Effector memory CD8-positive, alpha-beta T cell (primary cell): ENCODE data around the gene MACROD2.
"Not testable (repeated sequence)": the region's sequence is repeated elsewhere in the genome, so short reads cannot be mapped to it uniquely, and the experiment has no call there.

ENCODE experiments used
- ATAC-seq: fragments of 150-1000 bp; cut with Tn5 transposase; replicated peaks from 2 replicates; pipeline ENCODE4 v1.10.0; 2021; ENCODE audit warnings: mild to moderate bottlenecking, moderate library complexity
- DNase-seq, 3 experiments: peaks; one replicate each; pipeline ENCODE4 v3.0.0; 2021
- H3K27ac Mint-ChIP-seq, 2 donors: one replicate each; pipeline ENCODE4 v1.8.0; 2022; ENCODE audit warnings: mild to moderate bottlenecking in 2 of 2, mixed read lengths in 2 of 2, moderate library complexity in 2 of 2
- H3K27me3 Mint-ChIP-seq, 2 donors: one replicate each; pipeline ENCODE4 v1.8.0; 2022; ENCODE audit warnings: mixed read lengths in 2 of 2
- H3K36me3 Mint-ChIP-seq: one replicate; pipeline ENCODE4 v1.8.0; 2022; ENCODE audit warnings: mild to moderate bottlenecking, moderate library complexity, mixed read lengths; ENCODE audit not compliant: insufficient read depth
- H3K4me1 Mint-ChIP-seq, 2 donors: one replicate each; pipeline ENCODE4 v1.8.0; 2022; ENCODE audit warnings: low read depth in 2 of 2, mixed read lengths in 2 of 2
- H3K4me3 Mint-ChIP-seq, 2 donors: one replicate each; pipeline ENCODE4 v1.8.0; 2022; ENCODE audit warnings: mild to moderate bottlenecking in 2 of 2, mixed read lengths in 2 of 2, moderate library complexity in 2 of 2
- H3K9me3 Mint-ChIP-seq, 2 donors: one replicate each; pipeline ENCODE4 v1.8.0; 2022; ENCODE audit warnings: mixed read lengths in 2 of 2

The MACROD2 gene

DNA sequence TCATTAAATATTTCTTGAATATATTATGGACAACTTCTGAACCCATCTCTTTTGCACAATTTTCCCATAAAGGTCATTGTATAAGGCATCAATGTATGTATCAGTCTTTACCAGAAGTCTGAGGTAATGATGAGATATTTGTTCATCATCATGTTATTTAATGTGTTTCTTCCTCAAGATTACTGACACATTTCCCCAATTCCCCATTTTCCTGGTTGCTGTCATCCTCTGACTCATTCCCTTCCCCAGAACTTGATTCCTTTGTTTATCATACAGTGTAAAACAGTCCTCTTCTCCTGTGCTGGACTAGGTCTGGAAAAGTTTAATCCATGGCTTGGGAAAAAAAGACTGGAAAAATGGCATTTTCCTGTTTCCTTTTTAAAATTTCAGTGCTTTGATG is 450.0 kb downstream of the MACROD2 start:
- no peak for DNase-seq
- Mint-ChIP-seq H3K4me3 (no peak overlapping the region), H3K4me1 (no peaks in the 10 kb centered on the region), H3K27me3 (no peaks in the 10 kb centered on the region), H3K27ac (no peak overlapping the region), H3K9me3 (peaks cover 12 to 24% of the 10 kb centered on the region in 2 donors), H3K36me3 (no peaks in the 10 kb centered on the region)
- ATAC-seq = no peak

DNA sequence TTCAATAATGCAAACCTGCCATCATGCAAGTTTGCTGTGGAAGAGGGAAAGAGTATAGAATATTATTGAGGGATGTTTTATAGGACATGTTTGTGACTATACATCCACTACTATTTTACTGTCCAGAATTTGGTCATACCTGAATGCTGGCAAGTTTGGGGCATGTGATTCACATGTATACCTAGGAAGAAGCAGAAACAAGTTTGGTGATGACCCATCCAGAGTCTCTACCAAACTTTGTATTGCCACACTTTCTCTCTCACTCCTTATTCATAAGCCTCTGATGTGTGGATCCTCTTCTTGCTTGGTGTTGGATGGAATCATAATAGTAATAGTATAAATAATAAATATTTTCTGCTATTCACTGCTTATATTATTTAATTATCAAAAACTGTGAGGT is 450.6 kb downstream of the MACROD2 start:
- DNase-seq = no peak
- H3K4me3 Mint-ChIP-seq = no peak overlapping the region

DNA sequence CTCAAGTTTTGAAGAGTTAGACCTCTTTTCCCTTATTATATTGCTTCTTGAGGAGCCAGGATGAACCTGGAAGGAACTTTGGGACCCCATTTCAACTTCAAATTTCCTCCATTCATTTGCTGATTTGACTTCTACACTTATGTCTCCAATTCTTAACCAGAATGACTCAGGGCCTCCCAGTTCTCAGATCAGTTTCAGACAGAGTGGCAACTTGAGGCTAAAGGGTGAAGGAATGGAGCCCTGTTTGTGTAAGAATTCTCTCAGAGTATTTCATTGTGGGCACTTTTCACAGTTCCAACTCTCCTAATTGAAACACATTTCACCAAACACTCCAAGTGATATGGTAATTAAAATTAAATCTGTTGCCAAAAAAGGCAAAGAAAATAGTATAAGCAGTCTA is 451.1 kb downstream of the MACROD2 start:
- H3K4me1 Mint-ChIP-seq = no peaks in the 10 kb centered on the region
- no peaks in the 10 kb centered on the region for H3K36me3 Mint-ChIP-seq
- no peaks in the 10 kb centered on the region for H3K27me3 Mint-ChIP-seq
- H3K9me3 Mint-ChIP-seq = peaks cover 12 to 34% of the 10 kb centered on the region in 2 donors
- ATAC-seq = no peak
- H3K4me3 Mint-ChIP-seq = no peak overlapping the region
- no peak overlapping the region for H3K27ac Mint-ChIP-seq
- no peak for DNase-seq

More for the DNA sequence above, 450.6 kb downstream of the MACROD2 start:
- Mint-ChIP-seq H3K27ac (no peak overlapping the region), H3K4me1 (no peaks in the 10 kb centered on the region), H3K9me3 (peaks cover 14 to 30% of the 10 kb centered on the region in 2 donors), H3K36me3 (no peaks in the 10 kb centered on the region), H3K27me3 (no peaks in the 10 kb centered on the region)
- ATAC-seq = no peak

DNA sequence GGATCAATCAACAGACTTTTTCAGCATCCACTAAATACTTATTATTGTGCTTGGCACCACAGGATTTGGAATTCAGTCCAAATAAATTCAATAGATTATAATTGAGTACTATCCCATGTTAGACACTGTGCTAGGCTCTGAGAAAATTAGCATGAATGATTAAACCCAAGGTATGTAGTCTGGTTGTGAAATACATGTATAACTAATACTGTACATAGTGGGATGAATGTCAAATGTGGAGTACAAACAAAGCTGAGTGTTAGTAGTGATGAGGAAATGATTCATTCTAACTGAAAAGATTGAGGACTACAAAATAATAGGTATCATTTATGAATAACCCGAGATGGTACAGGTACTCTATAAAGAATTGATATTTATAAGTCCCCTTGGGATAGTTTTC is 454.0 kb downstream of the MACROD2 start:
- H3K27ac Mint-ChIP-seq = no peak overlapping the region
- H3K4me1 Mint-ChIP-seq = no peaks in the 10 kb centered on the region
- H3K9me3 Mint-ChIP-seq = peaks cover 12 to 34% of the 10 kb centered on the region in 2 donors
- no peak overlapping the region for H3K4me3 Mint-ChIP-seq
- no peak for DNase-seq
- no peaks in the 10 kb centered on the region for H3K27me3 Mint-ChIP-seq
- no peak for ATAC-seq
- no peaks in the 10 kb centered on the region for H3K36me3 Mint-ChIP-seq

DNA sequence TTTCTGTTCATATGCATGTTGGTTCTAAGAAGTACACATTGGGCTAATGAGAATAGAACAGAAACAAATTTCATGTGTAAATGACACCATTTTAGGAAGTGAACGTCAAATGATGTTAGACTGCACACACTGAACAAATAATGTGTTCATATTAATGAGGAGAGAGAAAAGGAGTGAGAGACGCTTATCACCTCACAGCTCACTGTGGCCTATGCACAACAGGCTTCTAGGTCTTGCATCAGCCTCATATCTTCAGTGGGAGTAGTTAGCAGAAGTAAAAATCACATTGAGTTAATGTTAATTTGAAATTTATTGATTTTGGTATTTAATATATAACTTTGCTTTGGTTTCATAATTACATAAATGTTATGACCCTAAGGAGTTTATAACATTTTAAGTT is 454.9 kb downstream of the MACROD2 start:
- Mint-ChIP-seq H3K4me1 (no peaks in the 10 kb centered on the region), H3K9me3 (peaks cover 12 to 25% of the 10 kb centered on the region in 2 donors), H3K36me3 (no peaks in the 10 kb centered on the region), H3K27me3 (no peaks in the 10 kb centered on the region), H3K4me3 (no peak overlapping the region), H3K27ac (no peak overlapping the region)
- DNase-seq = no peak
- no peak for ATAC-seq

DNA sequence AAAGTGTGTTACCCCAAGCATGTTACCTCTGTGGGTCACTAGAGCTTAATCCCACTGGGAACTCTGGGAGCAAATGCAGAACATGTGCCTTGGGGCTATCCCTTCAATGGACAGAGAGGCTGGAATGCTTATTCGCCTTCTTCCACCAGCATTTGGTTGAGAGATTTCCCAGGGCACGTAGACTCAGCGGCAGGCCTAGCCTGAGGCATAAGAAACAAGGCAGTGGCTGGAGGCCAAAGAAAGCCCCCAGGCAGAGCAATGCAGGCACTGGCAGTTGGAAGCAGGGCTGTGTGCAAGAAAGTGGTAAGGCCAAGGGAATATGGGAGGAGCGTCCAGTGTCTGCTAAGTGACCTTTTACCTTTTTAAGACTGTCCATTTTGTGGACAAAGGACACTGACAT is 456.1 kb downstream of the MACROD2 start:
- peaks cover 12 to 25% of the 10 kb centered on the region in 2 donors for H3K9me3 Mint-ChIP-seq
- H3K27ac Mint-ChIP-seq = no peak overlapping the region
- H3K36me3 Mint-ChIP-seq = no peaks in the 10 kb centered on the region
- H3K4me3 Mint-ChIP-seq = no peak overlapping the region
- H3K27me3 Mint-ChIP-seq = no peaks in the 10 kb centered on the region
- no peaks in the 10 kb centered on the region for H3K4me1 Mint-ChIP-seq
- DNase-seq (no peak), ATAC-seq (no peak)

DNA sequence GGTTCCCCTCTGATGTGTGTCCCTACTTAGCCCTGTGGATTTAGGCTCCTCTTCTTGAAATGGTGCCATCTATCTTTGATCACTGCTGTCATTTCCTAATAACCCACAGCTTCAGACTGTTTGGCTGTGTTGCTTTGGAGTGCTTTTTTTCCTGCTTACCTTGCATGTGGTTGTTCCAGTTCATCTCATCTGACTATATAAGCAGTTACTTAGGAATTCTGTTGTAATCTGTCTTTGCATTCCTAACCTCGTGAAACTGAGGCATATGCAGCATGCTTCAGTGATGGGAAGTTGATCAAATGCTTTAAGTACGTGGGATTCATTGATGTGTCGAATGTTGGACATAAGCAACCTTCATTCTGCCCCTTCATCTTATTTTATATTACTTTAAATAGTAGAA is 457.9 kb downstream of the MACROD2 start:
- no peak overlapping the region for H3K4me3 Mint-ChIP-seq
- H3K9me3 Mint-ChIP-seq = peaks cover 8 to 25% of the 10 kb centered on the region in 2 donors
- H3K36me3 Mint-ChIP-seq = no peaks in the 10 kb centered on the region
- H3K27ac Mint-ChIP-seq = no peak overlapping the region
- no peaks in the 10 kb centered on the region for H3K4me1 Mint-ChIP-seq
- DNase-seq (no peak), ATAC-seq (no peak)
- H3K27me3 Mint-ChIP-seq = no peaks in the 10 kb centered on the region

DNA sequence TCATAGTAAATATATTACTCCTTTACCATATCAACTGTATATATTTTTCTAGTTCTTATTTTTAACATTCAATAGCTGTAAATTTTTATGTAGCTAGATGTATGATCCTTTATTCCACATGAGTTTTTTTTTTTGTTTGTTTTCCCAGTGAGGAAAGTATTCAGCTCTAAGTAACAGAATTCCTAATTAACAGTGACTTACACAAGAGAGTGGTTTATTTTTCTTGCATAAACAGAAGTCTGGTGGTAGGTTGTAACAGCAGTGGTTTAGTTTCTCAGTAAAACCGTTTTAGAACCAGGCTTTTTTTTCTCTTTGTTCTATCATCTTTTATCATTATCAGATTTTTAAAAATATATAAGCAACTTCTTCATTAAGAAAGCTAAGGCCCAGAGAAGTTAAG is 459.0 kb downstream of the MACROD2 start:
- Mint-ChIP-seq H3K36me3 (no peaks in the 10 kb centered on the region), H3K27ac (no peak overlapping the region), H3K9me3 (peaks cover 7 to 25% of the 10 kb centered on the region in 2 donors), H3K4me1 (no peaks in the 10 kb centered on the region), H3K27me3 (no peaks in the 10 kb centered on the region), H3K4me3 (no peak overlapping the region)
- DNase-seq (no peak), ATAC-seq (no peak)

DNA sequence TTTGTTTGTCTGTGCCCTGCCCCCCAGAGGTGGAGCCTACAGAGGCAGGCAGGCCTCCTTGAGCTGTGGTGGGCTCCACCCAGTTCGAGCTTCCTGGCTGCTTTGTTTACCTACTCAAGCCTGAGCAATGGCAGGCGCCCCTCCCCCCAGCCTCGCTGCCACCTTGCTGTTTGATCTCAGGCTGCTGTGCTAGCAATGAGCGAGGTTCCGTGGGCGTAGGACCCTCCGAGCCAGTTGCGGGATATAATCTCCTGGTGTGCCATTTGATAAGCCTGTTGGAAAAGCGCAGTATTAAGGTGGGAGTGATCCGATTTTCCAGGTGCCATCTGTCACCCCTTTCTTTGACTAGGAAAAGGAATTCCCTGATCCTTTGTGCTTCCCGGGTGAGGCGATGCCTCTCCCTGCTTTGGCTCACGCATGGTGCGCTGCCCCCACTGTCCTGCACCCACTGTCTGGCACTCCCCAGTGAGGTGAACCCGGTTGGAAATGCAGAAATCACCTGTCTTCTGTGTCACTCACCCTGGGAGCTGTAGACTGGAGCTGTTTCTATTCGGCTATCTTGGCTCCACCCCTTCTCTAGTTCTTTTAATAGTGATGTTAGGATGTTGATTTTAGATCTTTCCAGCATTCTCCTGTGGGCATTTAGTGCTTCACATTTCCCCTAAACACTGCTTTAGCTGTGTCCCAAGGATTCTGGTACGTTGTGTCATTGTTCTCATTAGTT is 471.9 kb downstream of the MACROD2 start:
- not testable (repeated sequence) for H3K36me3 Mint-ChIP-seq, H3K27me3 Mint-ChIP-seq, ATAC-seq, H3K4me1 Mint-ChIP-seq, H3K27ac Mint-ChIP-seq, H3K4me3 Mint-ChIP-seq, DNase-seq
- H3K9me3 Mint-ChIP-seq = peaks cover 13 to 31% of the 10 kb centered on the region in 2 donors

DNA sequence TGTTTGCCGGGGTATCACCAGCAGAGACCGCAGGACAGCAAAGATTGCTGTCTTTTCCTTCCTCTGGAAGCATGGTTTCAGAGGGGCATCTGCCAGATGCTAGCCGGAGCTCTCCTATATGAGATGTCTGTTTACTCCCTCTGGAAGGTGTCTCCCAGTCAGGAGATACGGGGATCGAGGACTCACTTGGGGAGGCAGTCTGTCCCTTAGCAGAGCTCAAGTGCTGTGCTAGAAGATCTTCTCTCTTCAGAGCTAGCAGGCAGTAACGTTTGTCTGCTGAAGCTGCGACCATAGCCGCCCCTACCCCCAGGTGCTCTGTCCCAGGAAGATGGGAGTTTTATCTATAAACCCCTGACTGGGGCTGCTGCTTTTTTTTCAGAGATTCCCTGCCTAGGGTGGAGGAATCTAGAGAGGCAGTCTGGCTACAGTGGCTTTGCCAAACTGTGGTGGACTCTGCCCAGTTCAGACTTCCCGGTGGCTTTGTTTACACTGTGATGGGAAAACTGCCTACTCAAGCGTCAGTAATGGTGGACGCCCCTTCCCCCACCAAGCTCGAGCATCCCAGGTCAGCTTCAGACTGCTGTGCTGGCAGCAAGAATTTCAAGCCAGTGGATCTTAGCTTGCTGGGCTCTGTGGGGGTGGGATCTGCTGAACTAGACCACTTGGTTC is 475.0 kb downstream of the MACROD2 start:
- no peak overlapping the region for H3K4me3 Mint-ChIP-seq
- DNase-seq = no peak
- ATAC-seq = no peak
- no peaks in the 10 kb centered on the region for H3K4me1 Mint-ChIP-seq
- H3K36me3 Mint-ChIP-seq = no peaks in the 10 kb centered on the region
- no peak overlapping the region for H3K27ac Mint-ChIP-seq
- H3K27me3 Mint-ChIP-seq = no peaks in the 10 kb centered on the region
- H3K9me3 Mint-ChIP-seq = peaks cover 13 to 24% of the 10 kb centered on the region in 2 donors

DNA sequence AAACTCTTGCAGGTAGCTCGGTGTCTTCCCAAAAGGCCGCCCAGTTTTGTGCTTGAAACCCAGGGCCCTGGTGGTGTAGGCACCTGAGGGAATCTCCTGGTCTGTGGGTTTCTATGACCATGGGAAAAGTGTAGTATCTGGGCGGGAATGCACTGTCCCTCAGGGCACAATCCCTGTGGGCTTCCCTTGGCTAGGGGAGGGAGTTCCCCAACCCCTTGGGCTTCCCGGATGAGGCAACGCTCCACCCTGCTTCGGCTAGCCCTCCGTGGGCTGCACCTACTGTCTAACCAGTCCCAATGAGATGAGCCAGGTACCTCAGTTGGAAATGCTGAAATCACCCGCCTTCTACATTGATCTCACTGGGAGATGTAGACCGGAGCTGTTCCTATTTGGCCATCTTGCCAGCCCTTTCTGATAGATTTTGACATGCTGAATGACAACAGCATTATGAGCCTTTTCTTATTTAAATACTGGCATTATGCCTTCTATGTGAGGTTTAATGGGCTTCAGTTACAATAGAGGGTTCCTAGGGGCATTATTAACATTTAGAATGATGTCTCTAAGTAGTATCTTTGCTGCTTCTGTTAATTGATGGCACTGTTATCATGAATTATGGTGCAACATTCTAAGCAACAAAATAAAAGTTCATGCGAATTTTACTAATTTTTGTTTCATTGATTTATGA is 475.8 kb downstream of the MACROD2 start:
- H3K4me3 Mint-ChIP-seq = no peak overlapping the region
- no peak overlapping the region for H3K27ac Mint-ChIP-seq

DNA sequence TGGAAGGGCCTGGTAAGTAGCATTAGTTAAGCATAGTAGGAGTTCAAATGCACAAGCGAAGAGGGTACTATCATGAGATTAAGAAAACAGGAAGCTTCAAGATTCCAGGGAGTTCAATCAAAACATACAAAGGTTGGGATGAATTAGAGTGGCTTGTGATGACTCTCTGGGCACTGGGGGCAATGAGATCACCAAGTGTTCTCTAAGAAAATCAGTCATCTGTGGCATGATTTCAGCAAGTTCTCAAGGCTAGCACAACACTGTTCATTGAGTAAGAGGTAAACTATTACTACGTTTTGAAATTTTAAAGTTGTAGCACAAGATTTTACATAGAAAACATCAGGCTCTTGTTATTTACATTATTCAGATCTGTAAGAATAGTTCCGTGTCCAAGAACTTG is 481.8 kb downstream of the MACROD2 start:
- H3K27me3 Mint-ChIP-seq = no peaks in the 10 kb centered on the region
- ATAC-seq (no peak), DNase-seq (no peak)
- no peak overlapping the region for H3K27ac Mint-ChIP-seq
- no peak overlapping the region for H3K4me3 Mint-ChIP-seq
- peaks cover 0 to 6% of the 10 kb centered on the region in 2 donors for H3K9me3 Mint-ChIP-seq
- H3K36me3 Mint-ChIP-seq = no peaks in the 10 kb centered on the region
- no peaks in the 10 kb centered on the region for H3K4me1 Mint-ChIP-seq

More for the DNA sequence above, 475.8 kb downstream of the MACROD2 start:
- Mint-ChIP-seq H3K4me1 (no peaks in the 10 kb centered on the region), H3K36me3 (no peaks in the 10 kb centered on the region), H3K27me3 (no peaks in the 10 kb centered on the region), H3K9me3 (peaks cover 12 to 24% of the 10 kb centered on the region in 2 donors)
- DNase-seq (no peak), ATAC-seq (no peak)

DNA sequence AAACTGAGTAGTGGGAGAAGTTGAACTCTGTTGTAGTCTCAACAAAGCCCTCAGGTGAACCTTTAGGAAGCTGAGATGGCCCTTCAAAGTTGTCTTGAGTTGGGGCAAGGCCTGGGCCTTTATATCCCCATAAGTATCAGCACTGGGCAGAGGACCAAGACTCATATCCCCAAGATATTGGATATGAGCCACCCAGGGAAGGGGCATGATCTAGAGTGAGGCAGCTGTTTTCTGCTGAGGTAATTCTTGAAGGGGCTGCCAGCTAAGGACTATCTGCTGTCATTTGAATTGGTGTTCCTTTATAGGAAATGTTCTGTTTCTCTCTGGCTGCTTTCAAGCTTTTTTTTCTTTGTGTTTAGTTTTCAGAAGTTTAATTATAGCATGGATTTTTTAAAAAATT is 482.8 kb downstream of the MACROD2 start:
- Mint-ChIP-seq H3K36me3 (no peaks in the 10 kb centered on the region), H3K4me1 (no peaks in the 10 kb centered on the region), H3K9me3 (peaks cover 0 to 7% of the 10 kb centered on the region in 2 donors), H3K27me3 (no peaks in the 10 kb centered on the region), H3K4me3 (no peak overlapping the region), H3K27ac (no peak overlapping the region)
- no peak for DNase-seq
- no peak for ATAC-seq

DNA sequence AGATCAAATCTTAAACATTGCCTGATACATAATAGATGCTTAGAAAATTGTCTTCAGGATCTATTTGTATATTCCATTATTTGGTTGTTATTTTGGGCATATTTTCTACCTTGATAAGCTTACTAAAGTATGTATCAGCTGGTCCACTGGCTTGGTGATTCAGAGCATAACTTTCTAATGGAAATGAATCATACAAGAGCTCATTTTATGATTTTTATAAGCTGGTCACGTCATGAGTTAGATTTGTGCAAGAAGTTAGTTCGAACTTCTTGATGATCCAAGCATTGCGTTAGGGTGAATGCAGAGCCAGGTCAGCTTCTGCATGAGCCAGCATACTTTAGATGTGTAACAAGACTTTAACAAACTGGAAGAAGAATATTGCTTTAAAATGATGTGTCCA is 486.5 kb downstream of the MACROD2 start:
- Mint-ChIP-seq H3K27ac (no peak overlapping the region), H3K4me3 (no peak overlapping the region), H3K4me1 (no peaks in the 10 kb centered on the region), H3K9me3 (peaks cover 8% of the 10 kb centered on the region in 2 donors), H3K27me3 (no peaks in the 10 kb centered on the region), H3K36me3 (no peaks in the 10 kb centered on the region)
- DNase-seq = no peak
- ATAC-seq = no peak
